Vagina (tissue), 2 donors: ENCODE measurements around the gene MACROD2.

ENCODE experiments used
- CTCF ChIP-seq, 3 experiments: fragments of 450-650 bp in 2 of 3; fragments of 200-600 bp in 1 of 3; sonication (generic) in 1 of 3; IDR thresholded peaks; one replicate each; pipeline ENCODE4 v1.5.1; 2017 to 2019; ENCODE audit warnings: antibody characterized with exemption in 3 of 3, mild to moderate bottlenecking in 2 of 3, moderate library complexity in 2 of 3
- POLR2A ChIP-seq, 2 donors: fragments of 450-650 bp; IDR thresholded peaks; one replicate each; pipeline ENCODE4 v1.6.1; 2017; ENCODE audit warnings: antibody characterized with exemption in 2 of 2, mild to moderate bottlenecking in 2 of 2, moderate library complexity in 2 of 2
- POLR2AphosphoS5 ChIP-seq, 2 donors: sonication (generic); formaldehyde crosslinking; IDR thresholded peaks; one replicate each; pipeline ENCODE4 v1.9.0; 2017; ENCODE audit warnings: antibody characterized with exemption in 2 of 2, mild to moderate bottlenecking in 2 of 2, low read depth in 1 of 2; ENCODE audit not compliant: insufficient read depth in 1 of 2

- no peak for TF ChIP-seq POLR2A (IDR thresholded peaks at IDR 0.05)
- no peak for TF ChIP-seq CTCF (IDR thresholded peaks at IDR 0.05)
- no peak for TF ChIP-seq POLR2AphosphoS5 (IDR thresholded peaks at IDR 0.05; ENCODE audit: insufficient read depth in 1 of 2, low read depth in 1 of 2)
Observed at GRCh38 chr20:15320941-15321340, 1325.6 kb downstream of the MACROD2 start.
